SU-DHL-6 (cell line): ENCODE measurements around the gene HOXD4.

Experiments
- H2AFZ ChIP-seq: fragments of 200-600 bp; sonication (generic); 2 replicates; pipeline ENCODE4 v1.6.1; 2014; ENCODE audit warnings: low read depth, mild to moderate bottlenecking, moderate library complexity, mixed read lengths, antibody characterized with exemption, low read length; ENCODE audit not compliant: severe bottlenecking
- H3F3A ChIP-seq: fragments of 200-600 bp; shearing (Covaris generic); 2 replicates; pipeline ENCODE4 v1.6.0; 2016; ENCODE audit warnings: antibody characterized with exemption, mild to moderate bottlenecking; ENCODE audit not compliant: insufficient read depth
- H3K27ac ChIP-seq: fragments of 200-600 bp; sonication (generic); 2 replicates; pipeline ENCODE4 v1.5.1; 2016; ENCODE audit warnings: low read depth, mild to moderate bottlenecking, low read length, moderate library complexity, mixed read lengths
- H3K27me3 ChIP-seq: fragments of 200-600 bp; sonication (generic), shearing (Covaris generic); 2 replicates; pipeline ENCODE4 v1.6.0; 2014; ENCODE audit warnings: mild to moderate bottlenecking, low read length
- H3K36me3 ChIP-seq: fragments of 200-600 bp; sonication (generic); 2 replicates; pipeline ENCODE4 v1.6.1; 2014; ENCODE audit warnings: mild to moderate bottlenecking, low read length, mixed read lengths
- H3K4me2 ChIP-seq: fragments of 300-600, 200-600 bp; shearing (Covaris generic), sonication (generic); 2 replicates; pipeline ENCODE4 v1.6.0; 2014; ENCODE audit warnings: low read length, low read depth, mild to moderate bottlenecking; ENCODE audit not compliant: poor library complexity, severe bottlenecking
- H3K4me3 ChIP-seq: fragments of 200-600 bp; sonication (generic); 2 replicates; pipeline ENCODE4 v1.5.1; 2014; ENCODE audit warnings: antibody characterized with exemption, low read length, mild to moderate bottlenecking, mixed read lengths; ENCODE audit not compliant: insufficient read depth, poor library complexity, severe bottlenecking
- H3K79me2 ChIP-seq: fragments of 200-600 bp; sonication (generic); 2 replicates; pipeline ENCODE4 v1.6.1; 2014; ENCODE audit warnings: mild to moderate bottlenecking, low read length, moderate library complexity; ENCODE audit not compliant: insufficient read depth
- H3K9ac ChIP-seq: fragments of 200-600 bp; sonication (generic); 2 replicates; pipeline ENCODE4 v1.7.0; 2014; ENCODE audit warnings: mild to moderate bottlenecking, low read length
- H3K9me2 ChIP-seq: fragments of 200-600 bp; sonication (generic); replicated peaks from 2 replicates; pipeline ENCODE4 v1.6.1; 2014; ENCODE audit warnings: low read length; ENCODE audit not compliant: insufficient read depth
- H3K9me3 ChIP-seq: fragments of 200-600 bp; sonication (generic); 2 replicates; pipeline ENCODE4 v1.6.1; 2014; ENCODE audit warnings: low read length, mixed read lengths; ENCODE audit not compliant: insufficient read depth
- H4K20me1 ChIP-seq: fragments of 200-600 bp; sonication (generic); 2 replicates; pipeline ENCODE4 v1.6.1; 2014; ENCODE audit warnings: low read depth, mild to moderate bottlenecking, antibody characterized with exemption, low read length, moderate library complexity, mixed read lengths
- CTCF ChIP-seq: fragments of 200-600 bp; sonication (generic); IDR thresholded peaks from one replicate; pipeline ENCODE4 v1.5.1; 2017; ENCODE audit warnings: antibody characterized with exemption, mild to moderate bottlenecking, low read length, moderate library complexity; ENCODE audit not compliant: insufficient read depth, poor library complexity, severe bottlenecking
- EZH2phosphoT487 ChIP-seq: fragments of 200-600 bp; sonication (generic), shearing (Covaris generic); conservative IDR thresholded peaks from 2 replicates; pipeline ENCODE4 v1.6.1; 2018; ENCODE audit warnings: mild to moderate bottlenecking, antibody characterized with exemption, low read length, moderate library complexity, mixed read lengths

HOXD4 gene

GRCh38 chr2:176161825-176162626 is 10.7 kb downstream of the HOXD4 start:
- H3F3A ChIP-seq: no peaks in the 10 kb centered on the region
- TF ChIP-seq CTCF (no peak), EZH2phosphoT487 (no peak)
- no peak overlapping the region for H3K4me3 ChIP-seq
- no peaks in the 10 kb centered on the region for H4K20me1 ChIP-seq
- no peak overlapping the region for H3K4me2 ChIP-seq
- no peaks in the 10 kb centered on the region for H3K9me3 ChIP-seq
- no peaks in the 10 kb centered on the region for H3K79me2 ChIP-seq
- H3K27ac ChIP-seq: no peak overlapping the region
- no peaks in the 10 kb centered on the region for H3K27me3 ChIP-seq
- no peak overlapping the region for H3K9ac ChIP-seq
- H2AFZ ChIP-seq: no peak overlapping the region
- no peaks in the 10 kb centered on the region for H3K9me2 ChIP-seq
- H3K36me3 ChIP-seq: no peaks in the 10 kb centered on the region

GRCh38 chr2:176162911-176163671 is 11.7 kb downstream of the HOXD4 start:
- H2AFZ ChIP-seq: no peak overlapping the region
- H3K27me3 ChIP-seq: no peaks in the 10 kb centered on the region
- H3K9me3 ChIP-seq: no peaks in the 10 kb centered on the region
- H3K4me2 ChIP-seq: no peak overlapping the region
- H3K79me2 ChIP-seq: no peaks in the 10 kb centered on the region
- no peak overlapping the region for H3K9ac ChIP-seq
- H3K36me3 ChIP-seq: no peaks in the 10 kb centered on the region
- no peaks in the 10 kb centered on the region for H3K9me2 ChIP-seq
- H3F3A ChIP-seq: no peaks in the 10 kb centered on the region
- TF ChIP-seq CTCF (no peak), EZH2phosphoT487 (no peak)
- H3K27ac ChIP-seq: no peak overlapping the region
- no peak overlapping the region for H3K4me3 ChIP-seq
- H4K20me1 ChIP-seq: no peaks in the 10 kb centered on the region

GRCh38 chr2:176163672-176164056 is 12.3 kb downstream of the HOXD4 start:
- Histone ChIP-seq H3K4me2 (no peak overlapping the region), H3K36me3 (no peaks in the 10 kb centered on the region), H3K27me3 (no peaks in the 10 kb centered on the region), H3F3A (no peaks in the 10 kb centered on the region), H3K9ac (no peak overlapping the region), H3K9me2 (no peaks in the 10 kb centered on the region), H3K79me2 (no peaks in the 10 kb centered on the region), H2AFZ (no peak overlapping the region), H3K9me3 (no peaks in the 10 kb centered on the region), H3K27ac (no peak overlapping the region), H4K20me1 (no peaks in the 10 kb centered on the region), H3K4me3 (no peak overlapping the region)
- TF ChIP-seq EZH2phosphoT487 (no peak), CTCF (no peak)
